ENCODE data around the gene MARK1. TPM values are rescaled to one million over a fixed set of nuclear protein-coding genes. Genes with fewer than 3 reads are reported as not detected.
A peak's percentile ranks its signal among the peaks of the same experiment; 100 is the strongest.

MARK1 gene
- total RNA-seq, 1 donor from 2014 or later, result 105 TPM

DNA sequence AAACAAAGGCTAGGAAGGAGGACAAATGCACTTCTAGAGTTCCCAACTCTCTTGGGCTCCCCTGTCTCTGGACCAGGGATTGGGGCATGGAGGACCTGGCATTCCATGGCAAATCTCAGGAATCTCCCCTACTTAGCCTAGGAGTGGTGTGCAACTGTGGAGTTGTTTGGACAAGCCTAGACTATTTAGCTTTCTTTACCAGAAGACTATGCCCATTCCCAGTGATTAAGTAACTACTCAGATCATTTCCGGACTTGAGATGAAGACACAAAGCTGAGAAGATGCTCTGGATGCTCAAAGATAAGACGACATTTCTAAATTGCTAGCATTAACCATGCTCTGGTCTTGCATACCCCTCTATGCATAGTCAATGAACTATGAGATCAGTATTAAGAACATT lies 13.7 kb upstream of the MARK1 start:
- no peak for DNase-seq
- H3K9me3 Mint-ChIP-seq (ENCODE audit: unreplicated experiment), result no peaks in the 10 kb centered on the region
- H3K4me1 Mint-ChIP-seq (ENCODE audit: low read depth, unreplicated experiment), result peaks cover 4% of the 10 kb centered on the region
- no peak for TF ChIP-seq CTCF (IDR thresholded peaks at IDR 0.05; ENCODE audit: partially characterized antibody, unreplicated experiment)
- H3K36me3 Mint-ChIP-seq (ENCODE audit: unreplicated experiment), result peaks cover 8% of the 10 kb centered on the region
- no peak overlapping the region for H3K4me3 Mint-ChIP-seq (ENCODE audit: unreplicated experiment)
- peaks cover 4% of the 10 kb centered on the region for H3K27me3 Mint-ChIP-seq (ENCODE audit: unreplicated experiment)
- H3K27ac Mint-ChIP-seq (ENCODE audit: unreplicated experiment), result no peak overlapping the region

DNA sequence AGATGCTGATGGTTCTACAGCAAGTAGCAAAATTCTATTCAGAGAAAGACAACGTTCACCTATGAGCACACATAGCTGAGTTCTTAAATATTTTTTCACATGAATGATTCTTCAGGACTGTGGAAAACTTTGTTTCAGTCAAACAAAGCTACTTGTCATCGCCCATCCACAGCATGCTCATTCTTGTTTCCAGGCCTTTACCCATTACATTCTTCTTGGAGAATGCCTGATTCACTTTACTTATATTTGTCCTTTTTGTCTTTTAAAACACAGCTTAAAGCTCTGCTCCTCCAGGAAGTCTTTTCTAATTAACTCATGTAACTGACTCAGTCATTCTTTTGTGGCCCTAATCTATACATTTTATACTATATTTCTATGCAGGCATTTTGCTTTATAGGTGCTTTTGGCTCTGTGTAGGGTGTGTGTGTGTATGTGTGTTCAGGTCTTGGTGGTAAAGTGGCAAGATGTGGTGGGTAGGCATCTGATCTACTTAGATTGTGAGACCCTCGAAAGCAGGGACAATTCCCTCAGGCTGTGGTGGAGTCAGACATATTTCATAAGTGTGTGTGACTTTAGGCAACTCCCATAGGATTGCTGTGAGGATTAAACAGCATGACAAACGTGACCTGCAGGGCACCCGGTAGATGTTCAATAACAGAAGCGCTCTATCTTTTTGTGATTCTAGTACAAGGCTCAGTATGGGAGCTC lies 11.8 kb upstream of the MARK1 start:
- H3K36me3 Mint-ChIP-seq (ENCODE audit: unreplicated experiment), result peaks cover 8% of the 10 kb centered on the region
- H3K4me1 Mint-ChIP-seq (ENCODE audit: low read depth, unreplicated experiment), result peaks cover 4% of the 10 kb centered on the region
- no peak overlapping the region for H3K27ac Mint-ChIP-seq (ENCODE audit: unreplicated experiment)
- no peak for TF ChIP-seq CTCF (IDR thresholded peaks at IDR 0.05; ENCODE audit: partially characterized antibody, unreplicated experiment)
- no peak overlapping the region for H3K4me3 Mint-ChIP-seq (ENCODE audit: unreplicated experiment)
- no peaks in the 10 kb centered on the region for H3K9me3 Mint-ChIP-seq (ENCODE audit: unreplicated experiment)
- no peak for DNase-seq
- peaks cover 5% of the 10 kb centered on the region for H3K27me3 Mint-ChIP-seq (ENCODE audit: unreplicated experiment)

GRCh38 chr1:220516722-220517042 lies 11.3 kb upstream of the MARK1 start:
- no peak for DNase-seq
- Mint-ChIP-seq H3K4me3 (ENCODE audit: unreplicated experiment) (no peak overlapping the region), H3K4me1 (ENCODE audit: low read depth, unreplicated experiment) (peaks cover 4% of the 10 kb centered on the region), H3K27ac (ENCODE audit: unreplicated experiment) (no peak overlapping the region), H3K27me3 (ENCODE audit: unreplicated experiment) (peaks cover 5% of the 10 kb centered on the region), H3K9me3 (ENCODE audit: unreplicated experiment) (no peaks in the 10 kb centered on the region), H3K36me3 (ENCODE audit: unreplicated experiment) (peaks cover 8% of the 10 kb centered on the region)
- TF ChIP-seq CTCF (IDR thresholded peaks at IDR 0.05; ENCODE audit: partially characterized antibody, unreplicated experiment), result no peak

- Mint-ChIP-seq H3K36me3 (ENCODE audit: unreplicated experiment) (peaks cover 8% of the 10 kb centered on the region), H3K27ac (ENCODE audit: unreplicated experiment) (no peak overlapping the region), H3K4me1 (ENCODE audit: low read depth, unreplicated experiment) (peaks cover 25% of the 10 kb centered on the region), H3K27me3 (ENCODE audit: unreplicated experiment) (peaks cover 8% of the 10 kb centered on the region), H3K9me3 (ENCODE audit: unreplicated experiment) (peaks cover 3% of the 10 kb centered on the region), H3K4me3 (ENCODE audit: unreplicated experiment) (no peak overlapping the region)
- DNase-seq, result no peak
- TF ChIP-seq CTCF (IDR thresholded peaks at IDR 0.05; ENCODE audit: partially characterized antibody, unreplicated experiment), result no peak
These were observed 6.2 kb upstream of the MARK1 start for GRCh38 chr1:220521778-220522177.

DNA sequence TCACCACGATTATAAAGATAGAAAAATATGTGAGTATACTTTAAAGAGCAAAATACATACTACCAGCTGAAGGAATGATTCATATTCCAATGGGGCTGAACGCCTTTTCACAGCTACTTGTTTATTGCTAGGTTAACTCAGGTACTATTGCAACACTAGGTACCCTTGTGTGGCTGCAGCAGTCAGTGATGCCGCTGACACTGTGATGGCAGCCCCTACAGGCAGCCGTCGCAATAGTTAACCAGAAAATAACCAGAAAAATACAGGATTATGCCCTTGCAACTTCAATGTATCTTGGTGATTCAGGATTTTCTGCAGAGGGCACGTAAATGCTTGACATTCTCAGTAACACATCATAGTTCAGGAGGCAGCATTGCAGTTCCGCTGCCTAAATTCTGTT lies 1.6 kb upstream of the MARK1 start:
- Mint-ChIP-seq H3K4me3 (ENCODE audit: unreplicated experiment) (peak overlapping the region; percentile 98), H3K9me3 (ENCODE audit: unreplicated experiment) (peaks cover 16% of the 10 kb centered on the region), H3K27ac (ENCODE audit: unreplicated experiment) (peak overlapping the region; percentile 79), H3K4me1 (ENCODE audit: low read depth, unreplicated experiment) (peaks cover 32% of the 10 kb centered on the region), H3K36me3 (ENCODE audit: unreplicated experiment) (no peaks in the 10 kb centered on the region), H3K27me3 (ENCODE audit: unreplicated experiment) (peaks cover 10% of the 10 kb centered on the region)
- peak; percentile 34 for TF ChIP-seq CTCF (IDR thresholded peaks at IDR 0.05; ENCODE audit: partially characterized antibody, unreplicated experiment)
- peak; percentile 36 for DNase-seq

Data from glutamatergic neuron (in vitro differentiated cells).